ENCODE results near the gene DEK. TPM values are rescaled to one million over a fixed set of nuclear protein-coding genes. Genes with fewer than 3 reads are reported as not detected.

DEK gene
- polyA plus RNA-seq, 1 of the 3 experiments (the other 2 are of a cell fraction), result 34.2 TPM

Small RNA genes within 50 kb of the gene (small RNA-seq; reads per million reads assigned to genes)
- 0 reads per million in 7 experiments for gene AL138825.1
- gene RF00019, result 0 reads per million in 7 experiments
- gene RNU6-263P, result 0 to 1.1 (median 0) reads per million in 7 experiments

Other genes with a start within 250 kb of the DEK start
- 0.15 and 0.29 TPM in 2 replicates for gene NHLRC1, start 141.9 kb downstream of the DEK start, polyA plus RNA-seq (2012; rRNA removed)
- 8.1 and 10.9 TPM in 2 replicates for gene TPMT, start 109.5 kb downstream of the DEK start, polyA plus RNA-seq (2012; rRNA removed)
- gene KDM1B, start 109.1 kb downstream of the DEK start, polyA plus RNA-seq (2012; rRNA removed), result 9.4 and 11.7 TPM in 2 replicates
- 1.2 and 1.8 TPM in 2 replicates for gene RNF144B, start 122.8 kb upstream of the DEK start, polyA plus RNA-seq (2012; rRNA removed)

Data from SK-N-SH (cell line).